Endothelial cell of hepatic sinusoid (primary cell): ENCODE measurements around the gene TOX3.

Source experiments
- in situ Hi-C: cut with HindIII; loops from 2 replicates; pipeline ENCODE4 v1.10.0; 2017; ENCODE audit warnings: low sequenced_read_pairs

The TOX3 gene

DNA sequence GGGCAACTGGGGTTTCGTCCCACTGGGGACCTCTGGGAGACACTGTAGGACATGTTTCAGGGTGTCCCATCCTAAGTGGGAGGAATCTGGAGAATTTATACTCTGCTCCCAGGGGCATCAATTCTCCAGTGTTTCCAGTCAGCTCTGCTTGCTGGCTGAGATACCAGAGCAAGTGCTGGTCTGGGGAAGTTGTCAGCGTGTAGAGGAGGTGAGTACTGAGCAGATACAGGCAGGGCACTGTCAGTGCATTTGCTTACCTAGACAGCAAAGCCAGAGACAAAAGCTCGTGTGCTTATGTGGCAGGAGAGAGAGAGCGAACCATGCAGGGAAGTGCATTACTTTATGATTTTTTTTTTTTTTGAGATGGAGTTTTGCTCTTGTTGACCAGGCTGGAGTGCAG lies 20.2 kb upstream of the TOX3 start:
- in situ Hi-C loops: no loop called here

DNA sequence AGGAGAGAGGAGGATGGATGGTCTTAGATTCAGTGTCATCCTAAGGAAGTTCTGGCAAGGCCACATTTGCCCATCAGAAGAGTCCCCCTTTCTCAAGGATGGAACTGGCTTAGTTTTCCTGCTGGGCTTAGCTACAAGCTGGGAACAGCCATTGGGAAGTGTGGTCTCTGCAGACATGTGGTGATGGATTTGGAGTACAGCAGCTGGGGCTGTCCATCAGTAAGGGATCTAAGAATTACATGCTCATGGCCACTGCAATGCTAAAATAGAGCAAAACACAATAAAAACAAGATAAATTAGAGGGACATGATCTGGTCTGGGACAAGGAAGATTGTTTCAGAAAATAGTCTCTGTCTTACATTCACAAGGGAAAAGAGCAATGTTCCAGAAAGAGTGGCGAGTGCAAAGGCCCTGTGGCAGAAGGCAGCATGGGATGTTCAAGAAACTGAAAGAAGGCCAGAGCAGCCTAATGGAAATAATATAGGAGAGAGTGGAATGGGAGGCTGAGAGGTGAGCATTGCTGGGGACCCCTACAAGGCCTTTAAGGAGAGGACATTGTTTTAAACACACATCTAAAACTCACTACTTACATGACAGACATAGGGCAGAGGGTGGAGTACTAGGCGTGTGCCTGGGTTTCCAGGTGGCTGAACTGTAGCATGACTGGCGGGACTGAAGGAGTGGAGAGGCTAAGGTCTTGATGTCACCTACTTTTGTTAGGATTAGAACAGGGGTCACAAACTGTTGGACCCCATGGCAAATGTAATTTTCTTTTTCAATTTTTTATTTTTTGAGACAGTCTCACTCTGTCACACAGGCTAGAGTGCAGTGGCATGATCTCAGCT lies 17.0 kb upstream of the TOX3 start:
- in situ Hi-C loops: no loop called here

DNA sequence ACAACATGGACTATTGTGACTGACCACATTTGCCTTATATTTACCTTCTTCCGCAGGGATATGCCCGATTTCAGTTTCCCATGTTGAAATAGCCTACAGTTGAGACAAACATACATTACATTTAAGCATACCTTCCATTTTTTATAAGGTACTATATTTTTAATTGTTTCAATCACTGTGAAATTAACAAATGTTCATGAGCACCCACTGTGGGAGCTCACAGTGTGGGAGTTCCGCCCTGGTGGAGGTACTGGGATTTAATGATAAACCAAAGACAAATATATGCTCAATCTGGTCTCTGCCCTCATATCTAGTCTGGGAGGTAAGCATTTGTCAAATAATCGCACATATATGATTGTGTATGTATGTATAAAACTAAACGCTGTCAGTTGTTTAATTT lies 15.8 kb upstream of the TOX3 start:
- in situ Hi-C loops: no loop called here

DNA sequence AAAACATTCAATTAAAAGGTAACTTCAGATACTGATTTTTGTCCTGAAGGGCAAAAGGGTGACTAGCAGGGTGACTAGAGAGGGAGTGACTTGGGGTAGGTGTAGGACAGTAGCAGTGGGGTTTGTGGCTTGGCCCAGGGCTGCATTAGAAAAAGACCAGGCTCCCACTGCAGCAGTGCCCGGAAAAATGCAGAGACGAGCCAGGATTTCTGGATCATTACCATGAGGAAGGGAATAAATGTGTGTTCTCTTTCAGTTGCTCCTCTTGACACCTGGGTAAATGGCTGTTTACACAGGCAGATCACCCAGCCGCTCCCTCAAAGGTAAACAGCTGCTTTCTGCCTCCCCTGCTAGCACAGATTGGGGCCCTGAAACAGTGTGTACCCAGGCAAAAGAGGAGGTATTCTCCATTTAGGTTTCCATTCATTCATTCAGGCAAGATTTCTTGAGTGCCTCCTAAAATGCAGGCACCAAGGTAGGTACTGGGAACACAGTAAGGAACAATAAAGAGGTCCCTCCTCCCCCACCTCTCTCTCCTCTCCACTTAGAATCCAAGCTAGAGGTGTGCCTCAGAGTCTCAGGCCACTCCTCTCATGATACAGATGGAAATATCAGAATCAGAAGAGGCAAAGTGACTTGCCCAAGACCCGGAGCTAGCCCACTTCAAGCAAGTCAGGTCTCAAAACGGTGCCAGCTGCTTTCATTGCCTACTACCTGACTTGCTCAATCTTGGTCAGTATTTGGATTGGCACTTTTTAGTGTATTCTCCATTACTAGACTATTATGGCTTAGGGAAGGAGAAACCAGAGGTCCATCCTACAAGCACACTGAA lies 15.2 kb upstream of the TOX3 start:
- in situ Hi-C loops: no loop called here

DNA sequence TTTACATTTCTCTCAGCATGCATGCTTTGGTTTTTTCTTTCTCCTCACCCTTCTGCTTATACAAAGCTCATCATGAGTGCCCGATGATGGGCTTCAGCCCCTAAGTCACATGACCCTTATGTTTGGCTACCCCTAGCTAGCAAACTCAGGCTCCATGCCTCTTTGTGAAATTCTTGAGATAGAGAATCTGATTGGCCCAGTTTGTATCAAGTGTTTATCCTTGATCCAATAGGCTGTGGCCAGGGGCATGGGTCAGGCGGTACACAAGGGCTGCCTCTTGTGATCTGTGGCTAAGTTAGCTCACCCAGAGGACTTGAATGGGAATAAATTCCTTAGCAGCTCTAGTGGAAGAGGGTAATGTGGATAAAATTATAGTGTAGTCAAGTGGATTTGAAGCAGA lies 11.5 kb upstream of the TOX3 start:
- in situ Hi-C loops: loop anchor here (10.0 kb wide), 1 partner anchor 66 kb away; no protein-coding TSS in a partner anchor

DNA sequence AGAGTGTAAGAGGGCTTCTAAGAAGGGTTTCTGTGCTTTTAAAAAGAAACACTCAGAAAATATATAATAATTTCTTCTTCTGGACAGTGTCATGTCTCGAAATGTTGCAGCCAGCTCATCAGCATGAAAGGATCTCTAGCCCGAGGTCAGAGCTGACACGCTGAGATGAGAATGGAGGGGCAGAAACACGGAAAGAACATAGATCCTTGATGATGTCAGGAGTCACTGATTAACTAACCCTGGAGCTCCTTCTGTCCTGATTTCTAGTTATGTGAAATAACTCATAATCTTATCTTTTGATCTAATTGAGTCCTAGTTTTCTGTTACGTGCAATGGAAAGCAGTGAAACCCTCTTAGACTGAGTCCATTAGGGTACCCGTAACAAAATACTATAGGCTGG lies 10.3 kb upstream of the TOX3 start:
- in situ Hi-C loops: loop anchor here (10.0 kb wide), 1 partner anchor 68 kb away; no protein-coding TSS in a partner anchor

DNA sequence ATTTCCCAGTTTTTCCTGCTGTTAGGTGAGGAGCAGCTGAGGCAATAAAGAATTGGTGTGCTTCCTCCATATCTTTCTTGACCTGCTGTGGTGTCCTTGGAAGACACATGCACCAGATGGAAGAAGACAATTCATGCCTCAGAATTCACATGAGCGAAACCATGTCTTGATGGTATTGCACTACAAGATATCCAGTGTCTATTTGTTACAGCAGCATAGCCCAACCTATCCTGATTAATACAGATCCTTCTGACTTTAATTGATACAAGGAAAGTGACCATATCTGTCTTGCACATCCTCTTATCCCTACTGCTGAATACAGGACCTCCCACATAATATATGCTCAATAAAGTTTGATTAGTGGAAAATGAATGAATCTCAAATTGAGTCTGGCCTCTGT lies 9.1 kb upstream of the TOX3 start:
- in situ Hi-C loops: loop anchor here (10.0 kb wide), 1 partner anchor 69 kb away; no protein-coding TSS in a partner anchor

DNA sequence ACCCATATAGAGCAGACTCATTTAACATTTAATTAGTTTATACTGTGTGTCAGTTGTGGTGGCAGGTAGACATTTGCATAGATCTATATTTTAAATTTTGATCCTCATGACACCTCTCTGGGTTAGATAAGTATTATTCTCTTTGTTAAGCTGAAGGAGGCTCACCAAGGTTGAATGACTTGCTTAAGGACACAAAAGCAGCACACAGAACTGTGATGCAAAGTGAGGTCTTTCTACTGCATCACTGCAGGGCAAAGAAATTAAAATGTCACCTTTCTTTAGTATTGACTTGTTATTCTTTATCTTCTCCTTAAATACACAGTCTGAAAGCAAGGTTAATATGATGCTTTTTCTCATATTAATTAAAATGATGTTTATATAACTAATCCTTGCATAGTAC lies 8.6 kb upstream of the TOX3 start:
- in situ Hi-C loops: loop anchor here (10.0 kb wide), 1 partner anchor 69 kb away; no protein-coding TSS in a partner anchor

DNA sequence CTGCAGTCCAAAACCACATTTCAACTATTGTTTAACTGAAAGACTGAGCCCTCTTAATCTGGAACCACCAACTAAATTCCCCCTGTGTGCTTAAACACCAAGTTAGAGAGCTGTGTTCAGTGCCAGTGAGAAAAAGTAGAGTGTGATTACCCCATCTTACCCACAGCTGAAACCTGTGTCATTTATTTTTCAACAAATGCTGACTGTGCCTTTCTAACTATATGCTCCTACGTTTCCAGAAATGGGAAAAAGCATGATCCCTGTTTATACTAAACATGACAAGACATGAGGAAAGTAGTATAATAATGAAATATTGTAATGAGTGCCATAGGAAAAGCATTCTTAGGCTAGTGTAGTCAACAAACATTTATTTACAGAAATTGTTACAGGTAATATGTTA lies 7.4 kb upstream of the TOX3 start:
- in situ Hi-C loops: loop anchor here (10.0 kb wide), 1 partner anchor 70 kb away; no protein-coding TSS in a partner anchor

DNA sequence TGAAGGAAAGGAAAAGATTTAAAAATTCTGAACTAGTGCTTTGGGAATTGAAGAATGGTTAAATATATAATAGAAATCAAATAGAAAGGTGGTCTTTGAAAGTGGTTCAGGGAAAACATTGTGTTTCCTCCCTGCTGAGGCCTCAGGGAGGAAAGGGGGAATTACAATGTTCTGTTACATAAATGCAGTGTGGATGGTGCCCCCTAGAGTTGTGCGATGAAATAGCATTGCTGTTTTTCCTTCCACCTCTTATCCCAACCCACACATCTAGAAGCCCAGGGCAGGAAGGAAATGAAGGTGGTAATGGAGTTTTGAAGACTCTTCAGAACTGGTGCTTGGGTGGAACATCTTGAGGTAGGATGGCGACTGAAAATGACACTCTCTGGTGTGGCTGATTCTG lies 6.4 kb upstream of the TOX3 start:
- in situ Hi-C loops: loop anchor here (10.0 kb wide), 1 partner anchor 71 kb away; no protein-coding TSS in a partner anchor

DNA sequence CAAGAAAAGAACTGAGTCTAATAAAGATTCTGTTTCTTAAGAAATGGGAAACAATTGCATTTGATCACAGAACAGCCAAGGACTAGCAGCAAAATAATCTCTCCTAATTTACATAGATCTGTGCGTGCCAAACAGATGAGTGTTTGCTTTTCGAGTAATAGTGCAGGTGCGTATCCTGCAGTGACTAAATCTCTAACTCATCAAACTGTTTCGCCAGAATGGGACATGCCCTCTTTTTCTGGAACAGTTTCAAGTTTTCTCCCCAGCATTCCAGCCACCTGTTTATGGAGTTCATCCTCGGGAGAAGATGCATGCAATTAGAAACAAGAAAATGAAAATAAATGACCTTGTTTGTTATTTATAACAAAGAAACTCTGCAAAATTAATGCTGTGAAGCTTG lies 5.7 kb upstream of the TOX3 start:
- in situ Hi-C loops: loop anchor here (10.0 kb wide), 1 partner anchor 72 kb away; no protein-coding TSS in a partner anchor

DNA sequence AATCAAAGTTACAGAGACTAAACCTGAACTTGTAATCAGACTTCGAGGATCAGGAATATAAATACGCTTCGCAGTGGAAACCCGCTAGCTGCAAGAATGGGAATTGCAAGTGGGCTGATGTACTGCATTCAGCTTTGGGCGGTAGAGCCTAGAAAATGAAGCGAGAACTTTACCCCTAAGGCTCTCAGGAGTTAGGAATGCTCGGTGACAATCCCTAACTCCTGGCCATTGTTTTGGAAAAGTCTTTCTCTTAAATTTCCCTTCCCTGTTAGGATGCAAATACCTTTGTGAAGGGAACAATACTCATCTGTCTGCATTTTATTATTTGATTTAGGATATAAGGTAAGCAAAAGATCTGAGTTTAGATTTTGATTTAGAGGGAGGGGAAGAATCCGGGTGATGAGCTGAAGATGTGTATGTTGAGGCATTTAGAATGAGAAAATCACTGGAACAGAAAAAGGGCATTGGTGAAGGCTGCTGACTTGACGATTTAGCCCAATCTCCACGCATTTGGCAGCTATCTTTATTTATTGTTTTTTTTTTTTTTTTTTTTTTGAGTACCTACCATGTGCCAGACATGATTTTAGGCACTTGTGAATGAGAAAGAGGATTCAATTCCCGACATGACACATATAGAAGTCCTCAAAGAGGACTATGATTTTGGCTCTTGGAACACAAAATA lies 2.2 kb upstream of the TOX3 start:
- in situ Hi-C loops: loop anchor here (10.0 kb wide), 1 partner anchor 456 kb away; no protein-coding TSS in a partner anchor

DNA sequence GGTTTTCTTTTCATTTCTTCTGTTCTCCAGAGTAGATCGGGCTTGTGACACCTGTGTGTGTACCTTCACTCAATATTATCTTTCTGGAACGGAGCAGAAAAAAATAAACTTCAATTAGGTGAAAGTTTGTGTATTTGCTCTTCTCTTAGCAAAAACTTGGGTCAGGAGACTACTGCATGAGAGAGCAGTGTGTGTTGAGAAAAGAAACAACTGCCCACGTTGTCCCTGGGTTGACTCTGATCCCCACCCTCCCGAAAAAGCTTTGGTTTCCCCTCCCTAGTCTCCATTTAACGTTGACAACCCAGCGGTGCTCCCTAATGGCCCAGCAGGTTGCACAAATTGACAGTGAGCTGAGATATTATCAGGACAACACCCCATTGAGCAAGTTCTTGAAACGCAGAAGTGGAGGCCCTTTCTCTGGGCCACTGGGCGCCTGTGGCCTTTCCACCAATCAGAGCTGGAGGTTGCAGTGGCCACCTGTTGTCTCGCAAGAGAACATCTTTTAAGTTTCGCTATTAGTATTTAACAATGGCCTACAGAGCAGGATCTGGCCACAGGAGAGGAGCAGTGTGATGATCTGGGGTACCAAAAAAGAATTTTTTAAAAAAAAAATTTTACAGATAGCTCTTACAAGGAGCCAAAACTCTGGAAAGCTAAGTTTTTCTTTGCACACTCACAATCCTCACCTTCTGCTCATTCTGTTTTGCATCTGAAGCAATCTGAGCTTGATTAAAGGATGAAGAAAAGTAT lies 1.5 kb upstream of the TOX3 start:
- in situ Hi-C loops: loop anchor here (10.0 kb wide), 1 partner anchor 456 kb away; no protein-coding TSS in a partner anchor

DNA sequence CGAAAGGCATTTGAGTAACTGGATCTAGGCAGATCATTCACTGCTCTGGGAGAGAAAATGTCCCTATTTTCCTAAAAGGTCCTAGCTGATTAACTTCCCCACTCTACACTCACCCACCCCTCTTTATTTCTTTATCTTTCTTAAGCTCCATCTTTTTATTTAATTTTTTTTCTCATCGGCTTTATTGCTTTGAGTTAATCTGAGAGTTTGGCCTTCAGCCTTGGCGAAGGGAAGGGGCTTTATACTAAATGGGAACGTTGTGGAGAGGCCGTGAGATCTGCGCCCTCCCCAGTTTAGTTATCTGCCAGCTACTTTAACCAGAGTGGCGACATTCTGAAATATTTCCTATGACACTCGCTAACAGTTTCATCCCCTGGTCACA lies 882 bp upstream of the TOX3 start:
- in situ Hi-C loops: loop anchor here (10.0 kb wide), 1 partner anchor 457 kb away; no protein-coding TSS in a partner anchor

DNA sequence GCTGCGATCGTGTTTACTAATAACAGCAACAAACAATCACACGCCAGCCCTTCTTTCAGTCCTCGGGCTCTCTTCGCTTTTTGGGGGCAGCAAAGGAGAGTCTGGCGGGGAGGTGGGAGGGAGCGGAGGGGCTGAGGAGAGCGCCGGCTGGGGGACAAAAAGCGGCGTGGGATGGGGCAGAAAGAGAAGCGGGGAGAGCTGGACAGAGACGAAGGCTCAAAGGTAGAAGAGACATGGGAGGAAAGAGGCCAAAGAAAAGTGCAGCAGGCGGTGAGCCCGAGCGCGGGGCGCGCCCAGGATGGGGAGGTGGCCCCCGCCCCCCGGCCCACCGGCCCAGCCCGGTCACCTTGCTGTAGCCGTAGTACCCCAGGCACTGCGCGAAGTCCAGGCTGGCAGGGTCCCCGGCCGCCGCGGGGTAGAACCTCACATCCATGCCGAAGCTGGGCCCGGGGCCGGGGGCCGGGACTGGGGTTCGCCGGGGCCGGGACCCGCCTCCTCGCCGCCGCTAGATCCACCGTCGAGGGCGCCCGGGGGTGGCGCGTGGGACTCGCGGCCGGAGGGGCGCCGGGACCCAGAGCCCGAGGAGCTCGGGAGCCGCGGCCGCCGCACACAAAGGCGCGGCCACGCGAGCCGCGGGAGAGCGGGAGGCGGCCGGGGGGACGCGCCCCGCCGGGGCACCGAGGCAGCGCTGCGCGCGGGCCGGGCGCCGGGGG lies 496 bp downstream of the TOX3 start:
- in situ Hi-C loops: loop anchor here (10.0 kb wide), 1 partner anchor 458 kb away; no protein-coding TSS in a partner anchor

DNA sequence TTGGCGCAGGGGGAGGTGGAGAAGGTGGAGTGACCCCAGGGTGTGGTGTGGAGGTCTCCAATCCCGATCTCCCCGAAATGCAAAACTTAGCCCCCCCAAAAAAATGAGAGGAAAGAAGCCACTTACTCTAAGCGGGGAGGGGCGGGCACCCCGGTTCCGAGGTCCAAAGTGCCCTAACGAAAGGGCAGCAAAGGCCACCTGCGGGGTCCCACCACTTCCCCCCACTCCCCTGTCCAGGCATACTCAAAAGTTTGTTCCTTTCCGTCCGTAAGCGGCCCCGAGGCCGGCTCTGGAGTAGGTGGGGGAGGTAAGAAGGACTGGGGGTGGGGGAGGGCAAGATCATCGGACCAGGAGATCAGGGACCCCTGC lies 1.1 kb downstream of the TOX3 start:
- in situ Hi-C loops: loop anchor here (10.0 kb wide), 1 partner anchor 459 kb away; no protein-coding TSS in a partner anchor

DNA sequence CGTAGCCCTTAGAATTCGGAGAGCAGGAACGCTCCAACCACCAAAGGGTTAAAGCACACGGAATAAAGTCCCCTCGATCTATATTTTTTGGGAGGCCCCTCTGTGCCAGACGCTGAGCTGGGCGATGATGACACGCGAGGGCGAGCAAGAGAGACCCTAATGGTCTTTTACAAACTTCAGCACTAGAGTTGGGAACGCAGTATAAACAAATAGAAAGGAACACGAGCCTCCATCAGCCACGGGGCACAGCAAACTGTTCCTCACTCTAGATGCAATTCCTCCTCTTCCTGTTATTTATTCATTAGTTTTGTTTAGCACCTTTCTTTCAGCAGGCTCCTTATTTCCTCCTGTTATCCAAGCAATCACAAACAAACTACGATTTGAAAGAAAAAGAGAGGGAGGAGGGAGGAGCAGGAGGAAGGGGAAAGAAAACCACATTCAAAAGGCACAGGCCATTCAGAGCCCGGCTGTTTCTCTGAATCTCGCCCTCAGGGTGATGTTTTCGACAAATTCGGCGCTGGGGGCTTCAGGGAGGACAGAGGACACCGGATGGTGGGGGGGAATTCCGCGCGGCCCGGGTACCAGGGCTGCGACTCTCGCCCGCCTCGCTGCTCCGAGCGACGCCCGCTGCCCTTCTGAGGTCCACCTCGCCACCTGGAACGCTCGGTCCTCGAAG lies 1.6 kb downstream of the TOX3 start:
- in situ Hi-C loops: loop anchor here (10.0 kb wide), 1 partner anchor 459 kb away; no protein-coding TSS in a partner anchor

DNA sequence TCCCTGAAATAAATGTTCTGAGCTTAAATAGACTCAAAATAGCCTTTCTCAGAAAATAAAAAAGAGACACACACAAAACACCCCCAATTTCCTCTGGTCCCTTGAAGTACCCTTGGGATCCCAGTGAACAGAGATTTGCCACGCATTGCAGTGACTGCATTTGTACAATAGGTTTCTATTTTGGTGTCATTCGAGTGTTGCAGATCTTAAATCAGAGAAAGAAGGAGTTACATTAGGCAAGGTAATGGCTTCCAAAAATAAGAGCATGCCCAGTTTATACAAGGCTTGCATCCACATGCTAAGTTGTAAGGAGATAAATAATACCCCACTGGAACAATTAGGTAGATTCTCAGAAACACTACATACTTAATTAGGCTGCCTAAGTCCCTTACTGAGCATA lies 2.2 kb downstream of the TOX3 start:
- in situ Hi-C loops: loop anchor here (10.0 kb wide), 1 partner anchor 460 kb away; no protein-coding TSS in a partner anchor

DNA sequence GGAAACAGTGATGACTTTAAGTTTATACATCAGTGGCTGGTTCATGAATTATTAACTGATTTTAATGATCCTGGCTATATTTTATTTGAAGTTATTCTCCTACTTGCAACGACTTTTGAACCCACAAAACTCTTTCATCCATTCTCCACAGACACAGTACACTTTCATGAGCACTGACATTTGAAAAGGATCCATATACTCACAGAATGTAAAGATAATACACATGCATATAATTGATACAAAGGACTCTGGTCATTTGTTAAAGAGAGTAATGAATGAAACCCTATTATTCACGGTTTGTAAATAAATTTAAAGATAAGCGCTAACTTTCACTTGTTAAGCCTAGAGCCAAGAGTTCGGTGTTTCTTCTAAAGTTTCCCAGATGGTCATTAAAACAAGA lies 3.3 kb downstream of the TOX3 start:
- in situ Hi-C loops: loop anchor here (10.0 kb wide), 1 partner anchor 461 kb away; no protein-coding TSS in a partner anchor
